ENCODE results near the gene ALDH6A1.

The ALDH6A1 gene

GRCh38 chr14:74018174-74018585 lies 66.1 kb downstream of the ALDH6A1 start:
- TF ChIP-seq, protein P1, sequence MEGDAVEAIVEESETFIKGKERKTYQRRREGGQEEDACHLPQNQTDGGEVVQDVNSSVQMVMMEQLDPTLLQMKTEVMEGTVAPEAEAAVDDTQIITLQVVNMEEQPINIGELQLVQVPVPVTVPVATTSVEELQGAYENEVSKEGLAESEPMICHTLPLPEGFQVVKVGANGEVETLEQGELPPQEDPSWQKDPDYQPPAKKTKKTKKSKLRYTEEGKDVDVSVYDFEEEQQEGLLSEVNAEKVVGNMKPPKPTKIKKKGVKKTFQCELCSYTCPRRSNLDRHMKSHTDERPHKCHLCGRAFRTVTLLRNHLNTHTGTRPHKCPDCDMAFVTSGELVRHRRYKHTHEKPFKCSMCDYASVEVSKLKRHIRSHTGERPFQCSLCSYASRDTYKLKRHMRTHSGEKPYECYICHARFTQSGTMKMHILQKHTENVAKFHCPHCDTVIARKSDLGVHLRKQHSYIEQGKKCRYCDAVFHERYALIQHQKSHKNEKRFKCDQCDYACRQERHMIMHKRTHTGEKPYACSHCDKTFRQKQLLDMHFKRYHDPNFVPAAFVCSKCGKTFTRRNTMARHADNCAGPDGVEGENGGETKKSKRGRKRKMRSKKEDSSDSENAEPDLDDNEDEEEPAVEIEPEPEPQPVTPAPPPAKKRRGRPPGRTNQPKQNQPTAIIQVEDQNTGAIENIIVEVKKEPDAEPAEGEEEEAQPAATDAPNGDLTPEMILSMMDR (IDR thresholded peaks at IDR 0.05; ENCODE audit: borderline replicate concordance, control extremely low read depth, extremely low read depth, insufficient read depth, missing control alignments) = no peak
- peak; percentile 53 for DNase-seq (ENCODE audit: low spot score)
- in situ Hi-C loops (cut with MboI; ENCODE audit: low sequenced_read_pairs, unreplicated experiment) = no loop called here

DNA sequence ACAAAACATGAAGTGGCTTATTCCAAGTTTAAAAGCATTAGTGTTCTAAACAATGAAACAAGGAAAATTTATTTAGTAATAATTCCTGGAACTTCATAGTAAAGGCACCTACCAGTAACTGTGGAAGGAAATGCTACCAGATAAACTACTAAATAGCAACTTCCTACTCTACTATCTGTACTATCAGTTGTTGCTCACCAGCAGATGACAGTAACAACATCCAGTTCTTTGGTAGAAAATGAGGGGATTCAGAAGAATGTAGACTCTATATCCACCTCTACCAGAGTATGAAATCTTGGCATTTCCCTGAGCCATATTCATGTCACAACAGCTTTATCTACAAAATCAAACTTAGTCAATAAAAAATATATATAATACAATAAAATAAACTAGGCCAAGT lies 68.3 kb downstream of the ALDH6A1 start:
- in situ Hi-C loops (cut with MboI; ENCODE audit: low sequenced_read_pairs, unreplicated experiment) = no loop called here
- DNase-seq (ENCODE audit: low spot score) = no peak
- TF ChIP-seq, protein P1 (IDR thresholded peaks at IDR 0.05; ENCODE audit: borderline replicate concordance, control extremely low read depth, extremely low read depth, insufficient read depth, missing control alignments) = no peak

DNA sequence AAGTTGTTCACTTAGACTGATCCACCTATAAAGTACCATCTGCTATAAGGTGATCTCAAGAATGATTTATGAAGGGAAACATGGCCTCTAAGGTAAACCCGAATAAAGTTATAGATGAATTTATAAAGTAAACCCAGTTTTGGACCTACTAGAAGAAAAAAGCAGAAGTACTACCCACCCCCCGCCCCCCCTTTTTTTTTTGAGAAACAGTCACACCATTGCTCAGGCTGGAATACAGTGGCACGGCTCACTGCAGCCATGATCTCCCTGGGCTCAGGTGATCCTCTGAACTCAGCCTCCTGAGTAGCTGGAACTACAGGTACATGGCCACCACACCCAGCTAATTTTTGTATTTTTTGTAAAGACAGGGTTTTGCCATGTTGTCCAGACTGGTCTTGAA lies 69.1 kb downstream of the ALDH6A1 start:
- DNase-seq (ENCODE audit: low spot score) = no peak
- in situ Hi-C loops (cut with MboI; ENCODE audit: low sequenced_read_pairs, unreplicated experiment) = no loop called here
- TF ChIP-seq, protein P1 (IDR thresholded peaks at IDR 0.05; ENCODE audit: borderline replicate concordance, control extremely low read depth, extremely low read depth, insufficient read depth, missing control alignments) = no peak

- in situ Hi-C loops (cut with MboI; ENCODE audit: low sequenced_read_pairs, unreplicated experiment) = no loop called here
- DNase-seq (ENCODE audit: low spot score) = no peak
- TF ChIP-seq, protein P1 (IDR thresholded peaks at IDR 0.05; ENCODE audit: borderline replicate concordance, control extremely low read depth, extremely low read depth, insufficient read depth, missing control alignments) = no peak
Measured at GRCh38 chr14:74014299-74014698, 70.0 kb downstream of the ALDH6A1 start.

- in situ Hi-C loops (cut with MboI; ENCODE audit: low sequenced_read_pairs, unreplicated experiment) = no loop called here
- DNase-seq (ENCODE audit: low spot score) = no peak
- TF ChIP-seq, protein P1 (IDR thresholded peaks at IDR 0.05; ENCODE audit: borderline replicate concordance, control extremely low read depth, extremely low read depth, insufficient read depth, missing control alignments) = no peak
Measured at GRCh38 chr14:74008843-74009499, 75.3 kb downstream of the ALDH6A1 start.

Data from GM13976 (cell line).